Gastroesophageal sphincter (tissue), 4 donors: ENCODE measurements around the gene MPRIP. TPM values are rescaled to one million over a fixed set of nuclear protein-coding genes. Genes with fewer than 3 reads are reported as not detected.

Source experiments
- ATAC-seq: fragments of 150-250 bp; one replicate; pipeline ENCODE4 v1.9.1; 2016; ENCODE audit warnings: mild to moderate bottlenecking, moderate library complexity
- H3K27ac ChIP-seq, 4 donors: fragments of 200-600 bp; sonication (generic) in 3 of 4; 1 replicate in 3 of 4; 2 replicates in 1 of 4; pipeline ENCODE4 v1.5.1; 2016 to 2019
- H3K27me3 ChIP-seq: fragments of 200-600 bp; sonication (generic); one replicate; pipeline ENCODE4 v1.5.1; 2019
- H3K36me3 ChIP-seq, 2 donors: fragments of 200-600 bp; sonication (generic); one replicate each; pipeline ENCODE4 v1.5.1; 2019; ENCODE audit warnings: control low read depth in 1 of 2
- H3K4me1 ChIP-seq, 3 donors: fragments of 200-600 bp; sonication (generic); 1 replicate in 2 of 3; 2 replicates in 1 of 3; pipeline ENCODE4 v1.5.1; 2016 to 2019; ENCODE audit warnings: control low read depth in 2 of 3
- H3K4me3 ChIP-seq, 2 donors: fragments of 200-600 bp; sonication (generic); one replicate each; pipeline ENCODE4 v1.5.1; 2019; ENCODE audit warnings: mild to moderate bottlenecking in 1 of 2, moderate library complexity in 1 of 2
- H3K9me3 ChIP-seq, 3 donors: fragments of 200-600 bp; sonication (generic); one replicate each; pipeline ENCODE4 v1.5.1; 2017 to 2019; ENCODE audit warnings: control low read depth in 2 of 3
- EP300 ChIP-seq: sonication (generic); formaldehyde crosslinking; IDR thresholded peaks from one replicate; pipeline ENCODE4 v1.6.1; 2017; ENCODE audit warnings: antibody characterized with exemption, mild to moderate bottlenecking
- POLR2A ChIP-seq, 2 donors: fragments of 450-650 bp; IDR thresholded peaks; one replicate each; pipeline ENCODE4 v1.6.1; 2017; ENCODE audit warnings: antibody characterized with exemption in 2 of 2, mild to moderate bottlenecking in 2 of 2, moderate library complexity in 1 of 2
- POLR2AphosphoS5 ChIP-seq: sonication (generic); formaldehyde crosslinking; IDR thresholded peaks from one replicate; pipeline ENCODE4 v1.6.1; 2017; ENCODE audit warnings: antibody characterized with exemption
- WGBS, 2 donors: methylation state at CpG; one replicate each; pipeline ENCODE4 v1.1.5; 2018; ENCODE audit warnings: low coverage in 1 of 2; 5-methylcytosine and 5-hydroxymethylcytosine counted together
- total RNA-seq, 4 donors: library from RNA; depleted of rRNA; stranded (reverse); fragments of >200 nt; gene quantifications; one replicate each; pipeline ENCODE4 v1.1.0, GENCODE V29; 2016
- TF ChIP-seq, protein P1 (sequence below), 4 experiments: fragments of 200-600 bp in 2 of 4; fragments of 450-650 bp in 2 of 4; sonication (generic) in 1 of 4; IDR thresholded peaks; one replicate each; pipeline ENCODE4 v1.5.1; 2017 to 2019; ENCODE audit warnings: antibody characterized with exemption in 4 of 4, mild to moderate bottlenecking in 2 of 4, moderate library complexity in 2 of 4

MPRIP gene
- total RNA-seq, 4 donors from 2014 or later = 113 to 233 (median 155) TPM

GRCh38 chr17:17217995-17218394, 175.7 kb downstream of the MPRIP start:
- H3K9me3 ChIP-seq = no peaks in the 10 kb centered on the region
- H3K4me3 ChIP-seq = no peak overlapping the region
- no peak for ATAC-seq
- TF ChIP-seq, protein P1, sequence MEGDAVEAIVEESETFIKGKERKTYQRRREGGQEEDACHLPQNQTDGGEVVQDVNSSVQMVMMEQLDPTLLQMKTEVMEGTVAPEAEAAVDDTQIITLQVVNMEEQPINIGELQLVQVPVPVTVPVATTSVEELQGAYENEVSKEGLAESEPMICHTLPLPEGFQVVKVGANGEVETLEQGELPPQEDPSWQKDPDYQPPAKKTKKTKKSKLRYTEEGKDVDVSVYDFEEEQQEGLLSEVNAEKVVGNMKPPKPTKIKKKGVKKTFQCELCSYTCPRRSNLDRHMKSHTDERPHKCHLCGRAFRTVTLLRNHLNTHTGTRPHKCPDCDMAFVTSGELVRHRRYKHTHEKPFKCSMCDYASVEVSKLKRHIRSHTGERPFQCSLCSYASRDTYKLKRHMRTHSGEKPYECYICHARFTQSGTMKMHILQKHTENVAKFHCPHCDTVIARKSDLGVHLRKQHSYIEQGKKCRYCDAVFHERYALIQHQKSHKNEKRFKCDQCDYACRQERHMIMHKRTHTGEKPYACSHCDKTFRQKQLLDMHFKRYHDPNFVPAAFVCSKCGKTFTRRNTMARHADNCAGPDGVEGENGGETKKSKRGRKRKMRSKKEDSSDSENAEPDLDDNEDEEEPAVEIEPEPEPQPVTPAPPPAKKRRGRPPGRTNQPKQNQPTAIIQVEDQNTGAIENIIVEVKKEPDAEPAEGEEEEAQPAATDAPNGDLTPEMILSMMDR (IDR thresholded peaks at IDR 0.05) = no peak
- TF ChIP-seq POLR2AphosphoS5 (no peak), EP300 (no peak), POLR2A (IDR thresholded peaks at IDR 0.05) (no peak)
- H3K36me3 ChIP-seq = peaks cover 0 to 100% of the 10 kb centered on the region in 2 donors
- H3K27me3 ChIP-seq = no peaks in the 10 kb centered on the region
- H3K4me1 ChIP-seq = no peaks in the 10 kb centered on the region
- 60 to 66% methylated on average over 2 to 3 of the region's 3 CpGs for WGBS, 2 donors
- H3K27ac ChIP-seq = no peak overlapping the region

DNA sequence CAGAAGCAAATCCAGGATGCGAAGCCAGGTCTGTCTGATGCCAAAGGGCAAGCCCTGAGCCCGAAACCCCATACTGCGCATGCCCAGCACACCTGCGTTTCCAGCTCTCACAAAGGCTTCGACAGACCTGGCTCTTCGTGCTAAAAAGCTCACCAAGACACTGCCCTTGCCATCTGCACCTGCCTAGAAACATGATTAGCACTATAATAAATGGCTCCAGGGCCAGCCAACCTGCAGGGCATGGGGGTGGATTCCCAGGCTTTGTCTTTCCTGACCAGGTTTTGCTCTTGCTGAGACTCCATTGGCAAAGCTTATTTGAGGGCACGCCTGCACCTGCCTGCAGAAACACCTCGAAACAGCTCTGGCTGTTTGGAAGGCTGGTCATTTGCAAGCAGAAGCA, 178.3 kb downstream of the MPRIP start:
- 98 to 100% methylated on average over 1 to 8 of the region's 8 CpGs for WGBS, 2 donors
- Histone ChIP-seq H3K27ac (no peak overlapping the region), H3K4me1 (no peaks in the 10 kb centered on the region), H3K4me3 (no peak overlapping the region), H3K27me3 (no peaks in the 10 kb centered on the region), H3K9me3 (no peaks in the 10 kb centered on the region), H3K36me3 (peaks cover 0 to 100% of the 10 kb centered on the region in 2 donors)
- TF ChIP-seq, protein P1 (IDR thresholded peaks at IDR 0.05) = no peak
- no peak for TF ChIP-seq POLR2A (IDR thresholded peaks at IDR 0.05)
- TF ChIP-seq POLR2AphosphoS5 = no peak
- ATAC-seq = no peak

GRCh38 chr17:17221329-17221728, 179.1 kb downstream of the MPRIP start:
- ATAC-seq = no peak
- no peak overlapping the region for H3K27ac ChIP-seq
- peaks cover 0 to 100% of the 10 kb centered on the region in 2 donors for H3K36me3 ChIP-seq
- TF ChIP-seq EP300 = no peak
- TF ChIP-seq POLR2A (IDR thresholded peaks at IDR 0.05) = no peak
- no peak for TF ChIP-seq POLR2AphosphoS5
- TF ChIP-seq, protein P1 (IDR thresholded peaks at IDR 0.05) = no peak
- no peaks in the 10 kb centered on the region for H3K4me1 ChIP-seq
- H3K4me3 ChIP-seq = no peak overlapping the region
- H3K27me3 ChIP-seq = no peaks in the 10 kb centered on the region
- 80 to 100% methylated on average over 2 to 3 of the region's 22 CpGs for WGBS, 2 donors
- no peaks in the 10 kb centered on the region for H3K9me3 ChIP-seq

DNA sequence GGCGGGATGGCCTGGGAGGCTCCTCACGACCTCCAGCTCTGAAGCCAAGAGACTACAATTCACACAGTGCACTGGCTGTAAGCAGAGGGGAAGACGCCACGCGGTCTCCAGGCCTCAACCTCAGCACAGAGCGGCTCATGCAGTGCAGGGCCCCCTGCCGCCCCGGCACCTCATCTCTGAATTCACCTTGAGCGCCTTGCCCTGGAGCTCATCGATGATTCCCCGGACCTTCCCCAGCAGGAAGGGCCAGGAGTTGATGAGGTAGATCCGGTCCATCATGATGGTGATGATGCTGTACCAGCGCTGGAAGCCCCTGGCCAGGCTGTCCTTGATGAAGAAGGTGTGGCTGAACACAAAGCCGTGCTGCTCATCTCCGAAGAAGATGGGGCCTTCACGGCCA, 181.5 kb downstream of the MPRIP start:
- Histone ChIP-seq H3K9me3 (no peaks in the 10 kb centered on the region), H3K4me3 (no peak overlapping the region), H3K27ac (no peak overlapping the region), H3K36me3 (peaks cover 0 to 100% of the 10 kb centered on the region in 2 donors), H3K27me3 (no peaks in the 10 kb centered on the region), H3K4me1 (no peaks in the 10 kb centered on the region)
- no peak for ATAC-seq
- TF ChIP-seq, protein P1 (IDR thresholded peaks at IDR 0.05) = no peak
- TF ChIP-seq EP300 = no peak
- no peak for TF ChIP-seq POLR2AphosphoS5
- no peak for TF ChIP-seq POLR2A (IDR thresholded peaks at IDR 0.05)
- 70 to 83% methylated on average over 2 of the region's 16 CpGs for WGBS, 2 donors

GRCh38 chr17:17224137-17224536, 181.9 kb downstream of the MPRIP start:
- Histone ChIP-seq H3K4me3 (no peak overlapping the region), H3K9me3 (no peaks in the 10 kb centered on the region), H3K4me1 (no peaks in the 10 kb centered on the region), H3K27me3 (no peaks in the 10 kb centered on the region), H3K27ac (no peak overlapping the region), H3K36me3 (peaks cover 0 to 100% of the 10 kb centered on the region in 2 donors)
- 68 to 94% methylated on average over 2 of the region's 8 CpGs for WGBS, 2 donors
- ATAC-seq = no peak
- TF ChIP-seq POLR2AphosphoS5 = no peak
- no peak for TF ChIP-seq POLR2A (IDR thresholded peaks at IDR 0.05)
- TF ChIP-seq EP300 = no peak
- TF ChIP-seq, protein P1 (IDR thresholded peaks at IDR 0.05) = no peak
